ENCODE data around the gene CTNNBL1.
"Not testable (repeated sequence)": the region's sequence is repeated elsewhere in the genome, so short reads cannot be mapped to it uniquely, and the experiment has no call there.

CTNNBL1 gene

DNA sequence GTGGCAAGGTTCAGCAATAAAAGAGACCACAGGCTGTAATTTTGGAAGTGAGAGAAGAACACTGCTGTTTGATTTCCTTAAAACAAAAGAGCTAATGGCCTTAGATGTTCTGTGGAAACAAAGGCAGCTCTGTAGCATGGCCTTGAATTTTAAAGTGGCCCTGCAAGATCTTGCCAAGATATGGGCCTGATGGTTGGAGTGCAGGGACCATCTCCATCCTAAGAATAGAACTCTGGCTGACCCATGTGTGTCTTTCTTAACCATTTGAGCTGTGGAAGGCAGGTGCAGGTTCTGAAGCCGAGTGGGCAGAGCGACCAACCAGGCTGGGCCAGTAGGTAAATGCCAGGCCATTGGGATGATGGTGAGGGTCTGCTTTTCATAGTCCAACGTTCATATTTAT is 135.3 kb downstream of the CTNNBL1 start:
- DNase-seq = no peak

GRCh38 chr20:37833221-37833896 is 139.5 kb downstream of the CTNNBL1 start:
- DNase-seq = no peak

- no peak for DNase-seq
Observed at GRCh38 chr20:37836926-37837325, 143.1 kb downstream of the CTNNBL1 start.

DNA sequence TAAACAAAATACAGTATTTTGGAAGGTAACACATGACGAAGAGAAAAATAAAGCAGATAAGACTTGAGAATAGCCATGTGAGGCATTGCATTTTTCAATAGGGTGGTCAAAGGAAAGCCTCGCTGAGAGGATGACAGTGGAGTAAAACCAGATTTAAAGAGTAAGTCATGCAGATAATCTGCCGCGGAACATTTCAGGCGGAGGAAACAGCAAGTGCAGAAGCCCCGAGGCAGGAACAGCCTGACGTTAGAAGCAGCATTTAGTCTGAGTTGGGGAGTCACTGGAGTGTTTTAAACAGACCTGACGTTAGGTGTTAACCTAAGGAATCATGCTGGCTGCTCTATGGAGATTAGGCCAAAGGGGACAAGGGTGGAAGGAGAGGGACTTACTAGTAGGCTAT is 144.1 kb downstream of the CTNNBL1 start:
- DNase-seq = no peak

DNA sequence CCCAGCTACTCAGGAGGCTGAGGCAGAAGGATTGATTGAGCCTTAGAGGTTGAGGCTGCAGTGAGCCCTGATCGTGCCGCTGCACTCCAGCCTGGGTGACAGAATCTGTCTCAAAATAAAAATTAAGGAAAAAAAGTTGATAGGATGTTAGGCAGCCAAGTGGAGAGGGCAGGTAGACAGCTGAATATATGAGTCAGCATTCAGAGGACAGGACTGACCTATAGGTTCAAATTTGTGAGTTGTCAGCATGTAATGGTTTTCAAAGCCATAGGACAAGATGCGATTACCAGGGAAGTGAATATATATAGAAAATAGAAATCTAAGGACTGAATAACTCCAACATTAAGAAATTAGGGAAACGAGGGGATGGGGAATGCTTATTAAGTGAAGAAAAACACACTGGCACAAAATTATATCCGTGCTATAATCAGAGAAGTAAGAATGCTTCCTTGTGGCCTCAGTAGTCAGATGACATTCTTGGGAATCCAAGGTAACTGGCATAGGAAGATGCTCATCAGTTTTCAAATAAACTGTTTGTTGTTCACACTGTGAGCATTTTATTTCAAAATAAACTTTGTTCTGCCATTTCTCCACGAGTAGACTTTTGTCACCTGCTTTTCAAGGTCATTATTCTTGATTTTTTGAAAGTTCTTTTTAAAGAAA is 145.1 kb downstream of the CTNNBL1 start:
- no peak for DNase-seq

DNA sequence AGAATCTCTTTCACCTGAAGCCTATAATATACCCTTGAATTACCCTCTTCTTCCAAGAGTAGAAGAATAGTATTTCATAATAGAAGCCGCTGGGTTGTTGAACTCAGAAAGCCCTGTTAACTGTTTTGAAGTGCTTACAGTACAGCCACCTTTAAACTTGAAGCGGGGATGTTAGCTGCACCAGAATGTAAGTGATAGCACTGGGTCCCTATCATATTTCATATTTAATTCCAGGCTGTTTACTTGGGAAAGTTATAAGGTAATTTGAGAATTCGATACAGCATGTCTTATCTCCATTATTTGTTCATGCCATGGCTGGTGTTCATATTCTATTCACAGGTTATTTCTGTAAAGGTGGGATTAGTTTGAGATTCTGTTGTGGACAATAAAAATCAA is 145.6 kb downstream of the CTNNBL1 start:
- no peak for DNase-seq

DNA sequence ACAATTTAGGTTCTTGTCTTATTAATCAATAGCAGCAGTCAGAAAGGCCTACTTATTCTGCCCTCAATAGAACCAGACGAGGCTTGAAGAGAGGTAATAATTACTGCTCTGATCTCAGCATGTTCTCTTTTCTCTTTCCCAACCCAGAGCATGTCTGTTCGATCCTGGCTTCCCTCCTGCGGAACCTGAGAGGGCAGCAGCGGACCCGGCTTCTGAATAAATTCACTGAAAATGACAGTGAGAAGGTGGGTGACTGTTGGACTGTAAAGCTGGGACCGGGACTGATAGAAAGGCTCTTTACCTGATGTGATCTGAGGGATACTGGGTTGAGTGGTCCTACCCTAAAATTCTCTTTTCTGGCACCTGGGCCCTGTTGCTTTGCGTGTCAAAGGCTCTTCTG is 146.1 kb downstream of the CTNNBL1 start:
- no peak for DNase-seq

DNA sequence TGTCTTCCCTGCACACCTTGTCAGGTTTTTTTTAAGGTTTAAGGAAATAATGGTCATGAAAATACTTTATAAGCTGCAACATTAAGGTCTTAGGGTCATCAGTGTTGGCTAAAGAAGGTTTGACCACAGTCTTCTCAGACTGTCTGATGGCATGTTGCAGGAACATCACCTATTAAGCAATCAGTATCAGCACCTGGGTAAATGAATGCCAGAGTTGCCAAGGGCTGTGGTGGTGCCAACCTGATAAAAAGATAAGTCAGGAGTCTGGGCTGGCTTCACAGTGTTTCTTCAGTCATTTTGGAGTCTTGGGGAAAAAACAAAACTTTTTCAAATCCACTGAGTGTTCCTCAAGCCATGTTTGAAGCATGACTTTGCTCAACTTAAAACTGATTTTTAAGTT is 147.6 kb downstream of the CTNNBL1 start:
- DNase-seq = no peak

- no peak for DNase-seq
Observed at GRCh38 chr20:37841971-37842370, 148.1 kb downstream of the CTNNBL1 start.

- no peak for DNase-seq
Observed at GRCh38 chr20:37845241-37845681, 151.4 kb downstream of the CTNNBL1 start.

- DNase-seq = no peak
Observed at GRCh38 chr20:37845878-37846277, 152.0 kb downstream of the CTNNBL1 start.

GRCh38 chr20:37846573-37846972 is 152.7 kb downstream of the CTNNBL1 start:
- DNase-seq = no peak

DNA sequence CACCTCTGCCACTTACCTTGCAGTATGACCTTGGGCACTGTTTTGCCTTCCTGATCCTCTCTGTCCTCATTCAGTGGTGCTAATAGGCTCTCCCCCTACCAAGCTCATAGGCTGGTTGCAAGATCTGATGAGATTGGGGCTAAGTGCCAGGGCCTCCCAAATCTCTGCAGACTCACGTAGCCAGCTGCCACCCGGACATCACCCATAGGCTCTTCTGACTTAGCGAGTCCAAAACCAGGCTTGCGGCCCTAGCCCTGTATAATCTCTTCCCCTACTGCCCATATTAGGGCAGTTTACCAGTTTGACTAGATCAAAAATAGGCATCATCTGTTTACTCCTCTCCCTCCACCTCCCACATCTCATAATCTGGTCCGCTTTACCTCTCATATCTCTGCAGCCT is 154.9 kb downstream of the CTNNBL1 start:
- no peak for DNase-seq

GRCh38 chr20:37849156-37849555 is 155.3 kb downstream of the CTNNBL1 start:
- no peak for DNase-seq

DNA sequence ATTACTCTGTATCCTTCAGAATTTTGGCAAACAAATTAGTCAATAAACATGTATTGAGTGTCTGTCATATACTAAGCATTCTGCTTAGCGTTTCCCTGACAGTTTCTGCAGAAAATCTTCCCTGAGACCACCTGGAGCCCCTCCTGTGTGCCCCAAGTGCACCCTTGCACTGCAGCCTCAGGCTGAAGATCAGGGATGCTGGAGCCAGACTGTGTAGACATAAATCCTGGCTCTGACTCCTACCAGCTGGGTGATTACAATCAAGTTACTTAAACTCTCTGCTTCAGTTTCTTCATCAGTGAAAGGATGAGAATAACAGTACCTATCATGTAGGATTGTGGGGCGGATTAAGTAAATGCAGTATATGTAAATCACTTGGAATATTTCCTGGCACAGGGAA is 155.7 kb downstream of the CTNNBL1 start:
- no peak for DNase-seq

DNA sequence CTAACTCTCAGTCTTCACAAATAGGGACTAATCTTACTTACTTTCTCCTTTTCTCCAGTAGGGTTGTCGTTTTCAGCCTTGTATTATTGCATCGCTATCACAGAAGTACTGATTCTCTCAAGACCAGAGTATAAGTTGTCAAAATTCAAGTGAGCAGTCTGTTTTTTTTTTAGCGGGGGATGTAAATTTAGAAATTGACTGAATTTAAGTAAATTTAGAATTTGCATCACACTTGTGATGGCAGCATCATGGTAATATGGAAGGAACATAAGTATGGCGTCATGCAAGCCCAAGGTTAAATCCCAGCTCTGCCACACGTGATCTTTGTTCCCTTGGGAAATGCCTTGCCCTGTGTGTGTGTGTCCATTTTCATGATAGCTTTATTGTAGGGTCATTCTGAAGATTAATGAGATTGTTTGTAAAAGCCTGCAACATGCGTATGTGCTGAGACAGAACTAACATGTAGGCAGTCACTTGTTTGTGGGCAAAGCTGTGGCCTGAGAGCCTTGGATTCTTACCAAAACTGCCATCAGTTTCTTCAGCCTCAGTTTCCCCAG is 156.3 kb downstream of the CTNNBL1 start:
- no peak for DNase-seq

GRCh38 chr20:37850724-37851355 is 157.0 kb downstream of the CTNNBL1 start:
- DNase-seq = no peak

- DNase-seq = no peak
Observed at GRCh38 chr20:37852666-37853065, 158.8 kb downstream of the CTNNBL1 start.

- no peak for DNase-seq
Observed at GRCh38 chr20:37853823-37854375, 160.1 kb downstream of the CTNNBL1 start.

GRCh38 chr20:37856034-37856433 is 162.2 kb downstream of the CTNNBL1 start:
- not testable (repeated sequence) for DNase-seq

DNA sequence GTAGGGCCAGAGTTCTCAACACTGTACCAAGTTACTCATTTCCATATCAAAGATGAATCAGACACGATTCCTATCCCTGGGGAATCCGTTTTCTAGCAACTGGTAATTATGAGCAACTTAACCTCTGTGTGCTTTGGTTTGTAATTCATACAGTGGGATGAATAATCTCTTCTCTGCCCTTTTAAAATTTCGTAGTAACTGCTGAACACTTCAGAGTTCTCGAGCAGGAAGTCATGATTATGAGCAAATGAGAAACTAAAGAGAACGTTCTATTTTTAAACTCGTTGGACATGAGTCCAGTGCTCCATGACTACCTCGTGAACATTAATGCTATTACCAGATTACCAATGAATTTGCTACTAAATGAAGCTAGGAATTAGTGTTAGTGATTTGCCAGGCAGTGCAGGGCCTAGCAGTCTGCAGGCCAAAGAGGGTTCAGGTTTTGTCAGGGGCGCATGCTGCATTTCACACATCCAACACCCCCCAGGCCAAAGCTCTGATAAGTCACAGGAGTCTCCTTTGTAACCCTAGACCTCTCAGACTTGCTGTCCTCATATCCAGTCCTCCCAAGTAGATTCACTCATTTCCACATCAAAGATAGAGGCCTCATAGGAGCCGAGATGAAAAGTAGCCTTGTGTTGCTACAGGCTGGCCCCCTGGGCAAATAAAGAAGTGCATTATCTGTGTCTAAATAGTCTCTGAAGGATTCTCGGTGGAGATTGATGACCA is 163.3 kb downstream of the CTNNBL1 start:
- DNase-seq = no peak

DNA sequence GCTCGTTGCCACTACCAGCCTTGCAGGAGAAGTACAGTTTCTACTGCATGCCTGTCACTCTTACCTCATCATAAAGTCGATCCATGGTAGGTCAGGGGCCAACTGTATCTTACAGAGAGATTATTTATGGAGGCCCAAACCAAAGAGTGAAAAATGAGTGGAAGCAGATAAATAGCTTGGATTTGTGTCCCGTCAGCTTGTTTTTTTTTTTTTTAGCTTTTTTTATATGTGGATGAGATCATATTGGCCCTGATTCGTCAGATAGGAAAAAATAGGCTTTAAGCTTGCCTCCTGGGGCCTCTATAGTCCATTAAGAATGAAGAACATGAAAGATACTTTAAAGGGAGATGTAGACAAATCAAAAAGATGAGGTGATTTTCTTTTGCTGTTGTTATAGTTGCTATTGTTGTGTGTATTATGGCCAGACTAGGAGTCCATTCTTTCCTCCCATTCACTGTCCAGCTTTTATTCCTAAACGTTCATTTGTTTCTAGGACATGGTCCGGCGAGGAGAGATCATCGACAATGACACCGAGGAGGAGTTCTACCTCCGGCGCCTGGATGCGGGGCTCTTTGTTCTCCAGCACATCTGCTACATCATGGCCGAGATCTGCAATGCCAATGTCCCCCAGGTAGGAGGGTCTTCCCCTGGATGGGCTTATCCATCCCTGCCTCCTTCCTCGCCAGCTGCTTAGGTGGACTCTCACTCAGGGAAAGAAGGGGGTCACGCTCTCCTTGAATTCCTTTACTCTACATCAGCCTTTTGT is 165.8 kb downstream of the CTNNBL1 start:
- DNase-seq = no peak
